Activated T-cell treated with anti-CD3 and anti-CD28 coated beads for 24 hours (primary cell): Measurements from ENCODE around the gene BAIAP2.

Experiments used
- DNase-seq: peaks from one replicate; pipeline ENCODE4 v3.0.0-alpha.2; 2020; ENCODE audit warnings: low read depth

The BAIAP2 gene

GRCh38 chr17:81053041-81053970, 18.4 kb downstream of the BAIAP2 start:
- DNase-seq = no peak

GRCh38 chr17:81054308-81054707, 19.4 kb downstream of the BAIAP2 start:
- no peak for DNase-seq

GRCh38 chr17:81054881-81055370, 20.0 kb downstream of the BAIAP2 start:
- DNase-seq = no peak

GRCh38 chr17:81056312-81056711, 21.4 kb downstream of the BAIAP2 start:
- DNase-seq = no peak

GRCh38 chr17:81057079-81057730, 22.3 kb downstream of the BAIAP2 start:
- no peak for DNase-seq

- no peak for DNase-seq
Observed at GRCh38 chr17:81057777-81058176, 22.8 kb downstream of the BAIAP2 start.

GRCh38 chr17:81058263-81058871, 23.4 kb downstream of the BAIAP2 start:
- DNase-seq = no peak

GRCh38 chr17:81059026-81059425, 24.1 kb downstream of the BAIAP2 start:
- DNase-seq = no peak

- DNase-seq = no peak
Observed at GRCh38 chr17:81060416-81060815, 25.5 kb downstream of the BAIAP2 start.

- DNase-seq = no peak
Observed at GRCh38 chr17:81061027-81061735, 26.2 kb downstream of the BAIAP2 start.

GRCh38 chr17:81062014-81062780, 27.2 kb downstream of the BAIAP2 start:
- no peak for DNase-seq

- DNase-seq = no peak
Observed at GRCh38 chr17:81063106-81064093, 28.4 kb downstream of the BAIAP2 start.

- no peak for DNase-seq
Observed at GRCh38 chr17:81064678-81065475, 29.9 kb downstream of the BAIAP2 start.

GRCh38 chr17:81065500-81065899, 30.5 kb downstream of the BAIAP2 start:
- DNase-seq = no peak

GRCh38 chr17:81066072-81066471, 31.1 kb downstream of the BAIAP2 start:
- DNase-seq = no peak

- no peak for DNase-seq
Observed at GRCh38 chr17:81066771-81067315, 31.9 kb downstream of the BAIAP2 start.

GRCh38 chr17:81067391-81067811, 32.5 kb downstream of the BAIAP2 start:
- no peak for DNase-seq

- no peak for DNase-seq
Observed at GRCh38 chr17:81068411-81069134, 33.6 kb downstream of the BAIAP2 start.
